Panc1 (cell line): ENCODE results near the gene KIR2DL1. TPM values are rescaled to one million over a fixed set of nuclear protein-coding genes. Genes with fewer than 3 reads are reported as not detected.

ENCODE experiments used
- ATAC-seq: fragments of 200-7000 bp; cut with Tn5 transposase; 2 replicates; pipeline ENCODE4 v1.9.1; 2020; ENCODE audit warnings: mild to moderate bottlenecking, moderate library complexity
- BruUV-seq: library from RNA; stranded (reverse); fragments of 400-500 nt; replicated peaks from 2 replicates; lab custom pipeline; 2021; lab: Mats Ljungman, UMichigan
- CTCF ChIA-PET: fragments of 300-600 bp; sonication (Branson Sonifier 250); formaldehyde crosslinking; loops from one replicate; lab custom pipeline; 2022; ENCODE audit warnings: antibody characterized with exemption; lab: Charles Lee
- POLR2A ChIA-PET: fragments of 300-600 bp; sonication (Branson Sonifier 250); formaldehyde crosslinking; loops from one replicate; lab custom pipeline; 2022; ENCODE audit warnings: antibody characterized with exemption; lab: Charles Lee
- DNase-seq: peaks from one replicate; pipeline ENCODE4 v3.0.0-alpha.2; 2010; ENCODE audit warnings: low read depth, low spot score
- H3K27ac ChIP-seq: 2 replicates; pipeline ENCODE4 v1.5.1; 2011; ENCODE audit warnings: mild to moderate bottlenecking, low read length, inconsistent platforms
- H3K27me3 ChIP-seq: fragments of 200-500 bp; sonication (Bioruptor generic); 2 replicates; pipeline ENCODE4 v1.6.0; 2014; ENCODE audit warnings: low read length, inconsistent platforms; ENCODE audit not compliant: control insufficient read depth, insufficient read depth
- H3K36me3 ChIP-seq: fragments of 200-500 bp; sonication (Bioruptor generic); 2 replicates; pipeline ENCODE4 v1.5.1; 2014; ENCODE audit warnings: inconsistent platforms, mild to moderate bottlenecking, low read length, moderate library complexity; ENCODE audit not compliant: control insufficient read depth, insufficient read depth
- H3K4me1 ChIP-seq: 2 replicates; pipeline ENCODE4 v1.5.1; 2011; ENCODE audit warnings: inconsistent platforms, mild to moderate bottlenecking, low read length, moderate library complexity; ENCODE audit not compliant: control insufficient read depth, insufficient read depth
- H3K4me3 ChIP-seq, 2 experiments: 2 replicates each; pipeline ENCODE4 v1.5.1; 2011 to 2012; ENCODE audit warnings: low read depth in 2 of 2, low read length in 2 of 2, mild to moderate bottlenecking in 2 of 2, inconsistent platforms in 1 of 2, moderate library complexity in 1 of 2
- H3K9me3 ChIP-seq: fragments of 200-500 bp; sonication (Bioruptor generic); 2 replicates; pipeline ENCODE4 v1.5.1; 2014; ENCODE audit warnings: low read depth, mild to moderate bottlenecking, inconsistent platforms, low read length, moderate library complexity; ENCODE audit not compliant: control insufficient read depth, insufficient read depth
- POLR2AphosphoS5 ChIP-seq: IDR thresholded peaks from 2 replicates; pipeline ENCODE4 v1.6.1; 2012; ENCODE audit warnings: mild to moderate bottlenecking, low read depth, low read length, moderate library complexity
- SIN3A ChIP-seq: IDR thresholded peaks from 2 replicates; pipeline ENCODE4 v1.6.1; 2012; ENCODE audit warnings: low read depth, mild to moderate bottlenecking, low read length, moderate library complexity, borderline replicate concordance; ENCODE audit not compliant: insufficient read depth
- TCF7L2 ChIP-seq: IDR thresholded peaks from 2 replicates; pipeline ENCODE4 v1.6.1; 2011; ENCODE audit warnings: mild to moderate bottlenecking, low read depth, low read length, inconsistent platforms
- in situ Hi-C: cut with HindIII; loops from 2 replicates; pipeline ENCODE4 v1.10.0; 2016; ENCODE audit warnings: low sequenced_read_pairs, low pct_unique_long_range_greater_than_20kb
- intact Hi-C: fragments of 100-400 bp; cut with micrococcal nuclease; formaldehyde crosslinking; loops from one replicate; pipeline ENCODE4 v1.10.0; 2022; ENCODE audit not compliant: unreplicated experiment
- total RNA-seq: library from RNA; stranded (reverse); gene quantifications from one replicate; pipeline ENCODE4 v1.2.1, GENCODE V29; 2021; ENCODE audit not compliant: unreplicated experiment
- TF ChIP-seq, protein P1 (sequence below): fragments of 450-650 bp; IDR thresholded peaks from 2 replicates; pipeline ENCODE4 v1.5.1; 2017; ENCODE audit warnings: mild to moderate bottlenecking
- TF ChIP-seq, protein P2 (sequence below), 2 experiments: IDR thresholded peaks; 2 replicates each; pipeline ENCODE4 v1.6.1; 2011 to 2012; ENCODE audit warnings: low read depth in 2 of 2, control low read depth in 1 of 2, low read length in 1 of 2, mild to moderate bottlenecking in 1 of 2, moderate library complexity in 1 of 2; ENCODE audit not compliant: insufficient read depth in 1 of 2

Gene KIR2DL1
- total RNA-seq, 1 experiment from 2014 or later: not detected

DNA sequence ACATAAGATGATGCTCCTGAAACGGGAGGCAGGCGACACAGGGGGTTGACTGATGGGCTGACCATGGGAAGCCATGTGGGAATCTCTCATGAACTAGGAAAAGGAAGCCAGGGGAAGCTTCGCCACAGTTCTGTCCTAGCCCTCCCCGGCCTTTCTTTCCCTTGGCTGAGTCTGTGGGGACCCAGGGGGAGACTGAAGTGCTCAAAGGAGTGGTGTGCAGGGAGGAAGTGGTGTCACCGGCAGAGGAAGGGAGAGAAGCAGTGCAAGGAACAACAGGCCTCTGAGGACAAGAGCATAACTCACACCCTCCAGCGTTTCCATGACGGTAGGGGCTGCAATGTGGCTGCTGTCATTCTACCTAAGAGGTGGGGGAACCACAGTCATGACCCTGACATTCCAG is 44.3 kb upstream of the KIR2DL1 start:
- intact Hi-C loops: no loop called here
- ATAC-seq: no peak
- Histone ChIP-seq H3K4me1 (no peaks in the 10 kb centered on the region), H3K4me3 (no peak overlapping the region), H3K27ac (no peak overlapping the region), H3K27me3 (peaks cover 14% of the 10 kb centered on the region), H3K9me3 (peaks cover 19% of the 10 kb centered on the region; the same call in 1 of the 2 replicates), H3K36me3 (no peaks in the 10 kb centered on the region)
- BruUV-seq: no TSS peak
- ChIA-PET CTCF (no interaction called here), POLR2A (no interaction called here)
- in situ Hi-C loops: no loop called here
- TF ChIP-seq, protein P1, sequence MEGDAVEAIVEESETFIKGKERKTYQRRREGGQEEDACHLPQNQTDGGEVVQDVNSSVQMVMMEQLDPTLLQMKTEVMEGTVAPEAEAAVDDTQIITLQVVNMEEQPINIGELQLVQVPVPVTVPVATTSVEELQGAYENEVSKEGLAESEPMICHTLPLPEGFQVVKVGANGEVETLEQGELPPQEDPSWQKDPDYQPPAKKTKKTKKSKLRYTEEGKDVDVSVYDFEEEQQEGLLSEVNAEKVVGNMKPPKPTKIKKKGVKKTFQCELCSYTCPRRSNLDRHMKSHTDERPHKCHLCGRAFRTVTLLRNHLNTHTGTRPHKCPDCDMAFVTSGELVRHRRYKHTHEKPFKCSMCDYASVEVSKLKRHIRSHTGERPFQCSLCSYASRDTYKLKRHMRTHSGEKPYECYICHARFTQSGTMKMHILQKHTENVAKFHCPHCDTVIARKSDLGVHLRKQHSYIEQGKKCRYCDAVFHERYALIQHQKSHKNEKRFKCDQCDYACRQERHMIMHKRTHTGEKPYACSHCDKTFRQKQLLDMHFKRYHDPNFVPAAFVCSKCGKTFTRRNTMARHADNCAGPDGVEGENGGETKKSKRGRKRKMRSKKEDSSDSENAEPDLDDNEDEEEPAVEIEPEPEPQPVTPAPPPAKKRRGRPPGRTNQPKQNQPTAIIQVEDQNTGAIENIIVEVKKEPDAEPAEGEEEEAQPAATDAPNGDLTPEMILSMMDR: no peak
- TF ChIP-seq SIN3A (no peak), TCF7L2 (no peak), POLR2AphosphoS5 (no peak)
- TF ChIP-seq, protein P2, sequence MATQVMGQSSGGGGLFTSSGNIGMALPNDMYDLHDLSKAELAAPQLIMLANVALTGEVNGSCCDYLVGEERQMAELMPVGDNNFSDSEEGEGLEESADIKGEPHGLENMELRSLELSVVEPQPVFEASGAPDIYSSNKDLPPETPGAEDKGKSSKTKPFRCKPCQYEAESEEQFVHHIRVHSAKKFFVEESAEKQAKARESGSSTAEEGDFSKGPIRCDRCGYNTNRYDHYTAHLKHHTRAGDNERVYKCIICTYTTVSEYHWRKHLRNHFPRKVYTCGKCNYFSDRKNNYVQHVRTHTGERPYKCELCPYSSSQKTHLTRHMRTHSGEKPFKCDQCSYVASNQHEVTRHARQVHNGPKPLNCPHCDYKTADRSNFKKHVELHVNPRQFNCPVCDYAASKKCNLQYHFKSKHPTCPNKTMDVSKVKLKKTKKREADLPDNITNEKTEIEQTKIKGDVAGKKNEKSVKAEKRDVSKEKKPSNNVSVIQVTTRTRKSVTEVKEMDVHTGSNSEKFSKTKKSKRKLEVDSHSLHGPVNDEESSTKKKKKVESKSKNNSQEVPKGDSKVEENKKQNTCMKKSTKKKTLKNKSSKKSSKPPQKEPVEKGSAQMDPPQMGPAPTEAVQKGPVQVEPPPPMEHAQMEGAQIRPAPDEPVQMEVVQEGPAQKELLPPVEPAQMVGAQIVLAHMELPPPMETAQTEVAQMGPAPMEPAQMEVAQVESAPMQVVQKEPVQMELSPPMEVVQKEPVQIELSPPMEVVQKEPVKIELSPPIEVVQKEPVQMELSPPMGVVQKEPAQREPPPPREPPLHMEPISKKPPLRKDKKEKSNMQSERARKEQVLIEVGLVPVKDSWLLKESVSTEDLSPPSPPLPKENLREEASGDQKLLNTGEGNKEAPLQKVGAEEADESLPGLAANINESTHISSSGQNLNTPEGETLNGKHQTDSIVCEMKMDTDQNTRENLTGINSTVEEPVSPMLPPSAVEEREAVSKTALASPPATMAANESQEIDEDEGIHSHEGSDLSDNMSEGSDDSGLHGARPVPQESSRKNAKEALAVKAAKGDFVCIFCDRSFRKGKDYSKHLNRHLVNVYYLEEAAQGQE (IDR thresholded peaks at IDR 0.05; ENCODE audit: insufficient read depth in 1 of 2, low read depth in 2 of 2, low read length in 1 of 2): no peak
- no peak for DNase-seq

DNA sequence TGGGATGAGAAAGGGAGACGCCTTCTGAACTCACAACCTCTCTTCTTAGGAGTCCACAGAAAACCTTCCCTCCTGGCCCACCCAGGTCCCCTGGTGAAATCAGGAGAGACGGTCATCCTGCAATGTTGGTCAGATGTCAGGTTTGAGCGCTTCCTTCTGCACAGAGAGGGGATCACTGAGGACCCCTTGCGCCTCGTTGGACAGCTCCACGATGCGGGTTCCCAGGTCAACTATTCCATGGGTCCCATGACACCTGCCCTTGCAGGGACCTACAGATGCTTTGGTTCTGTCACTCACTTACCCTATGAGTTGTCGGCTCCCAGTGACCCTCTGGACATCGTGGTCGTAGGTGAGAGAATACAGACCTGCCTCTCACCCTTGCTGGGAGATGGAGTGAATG is 42.0 kb upstream of the KIR2DL1 start:
- Histone ChIP-seq H3K4me3 (no peak overlapping the region), H3K27ac (no peak overlapping the region), H3K27me3 (peaks cover 18% of the 10 kb centered on the region), H3K36me3 (no peaks in the 10 kb centered on the region), H3K9me3 (peaks cover 6% of the 10 kb centered on the region; the same call in 1 of the 2 replicates), H3K4me1 (no peaks in the 10 kb centered on the region)
- TF ChIP-seq TCF7L2: no peak
- no peak for TF ChIP-seq SIN3A
- TF ChIP-seq, protein P2 (IDR thresholded peaks at IDR 0.05; ENCODE audit: insufficient read depth in 1 of 2, low read depth in 2 of 2, low read length in 1 of 2): no peak
- no peak for TF ChIP-seq POLR2AphosphoS5
- TF ChIP-seq, protein P1: no peak
- in situ Hi-C loops (no loop called here), intact Hi-C loops (no loop called here)
- ChIA-PET CTCF (interaction anchor here (0.6 kb wide), 1 partner anchor 45 kb away, joined by 3 read pairs; no protein-coding TSS in a partner anchor), POLR2A (no interaction called here)
- BruUV-seq: no TSS peak
- ATAC-seq (no peak), DNase-seq (no peak)
